Activated CD8-positive, alpha-beta memory T cell treated with anti-CD3 and anti-CD28 coated beads, Interleukin-2, amount 50 U/mL, for 24 hours (primary cell): ENCODE results near the gene USP35.

Source experiments
- DNase-seq: peaks from one replicate; pipeline ENCODE4 v3.0.0-alpha.2; 2020; ENCODE audit errors: extremely low read depth

USP35 gene

DNA sequence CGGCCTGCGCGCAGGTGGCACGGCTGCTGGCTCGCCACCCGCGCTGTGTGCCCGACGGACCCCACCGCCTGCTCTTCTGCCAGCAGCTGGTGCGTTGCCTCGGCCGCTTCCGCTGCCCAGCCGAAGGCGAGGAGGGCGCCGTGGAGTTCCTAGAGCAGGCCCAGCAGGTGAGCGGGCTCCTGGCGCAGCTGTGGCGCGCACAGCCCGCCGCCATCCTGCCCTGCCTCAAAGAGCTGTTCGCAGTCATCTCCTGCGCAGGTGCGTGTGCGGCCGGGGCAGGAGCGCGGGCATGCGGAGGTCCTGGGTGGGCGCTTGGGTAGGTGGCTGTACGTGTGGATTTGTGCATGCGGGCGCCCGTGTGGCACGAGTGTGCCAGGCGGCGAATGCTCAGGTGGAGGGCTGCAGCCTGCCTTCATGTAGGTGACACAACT, 8.0 kb downstream of the USP35 start:
- no peak for DNase-seq

DNA sequence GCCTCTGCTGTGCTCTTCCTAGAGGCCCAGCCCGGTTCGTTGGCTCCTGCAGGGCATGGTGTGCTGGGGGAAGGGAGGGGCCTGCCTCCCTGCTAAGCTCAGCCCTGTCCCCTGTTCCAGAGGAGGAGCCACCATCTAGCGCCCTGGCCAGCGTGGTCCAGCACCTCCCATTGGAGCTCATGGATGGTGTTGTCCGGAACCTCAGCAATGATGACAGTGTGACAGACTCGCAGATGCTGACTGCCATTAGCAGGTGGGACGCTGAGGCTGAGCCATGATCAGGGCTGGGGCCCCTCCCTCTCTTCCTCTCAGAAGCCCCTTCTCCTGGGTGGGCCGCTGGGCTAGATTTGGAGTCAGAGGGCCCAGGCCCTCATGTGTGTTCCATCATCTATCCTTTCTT, 9.1 kb downstream of the USP35 start:
- no peak for DNase-seq

DNA sequence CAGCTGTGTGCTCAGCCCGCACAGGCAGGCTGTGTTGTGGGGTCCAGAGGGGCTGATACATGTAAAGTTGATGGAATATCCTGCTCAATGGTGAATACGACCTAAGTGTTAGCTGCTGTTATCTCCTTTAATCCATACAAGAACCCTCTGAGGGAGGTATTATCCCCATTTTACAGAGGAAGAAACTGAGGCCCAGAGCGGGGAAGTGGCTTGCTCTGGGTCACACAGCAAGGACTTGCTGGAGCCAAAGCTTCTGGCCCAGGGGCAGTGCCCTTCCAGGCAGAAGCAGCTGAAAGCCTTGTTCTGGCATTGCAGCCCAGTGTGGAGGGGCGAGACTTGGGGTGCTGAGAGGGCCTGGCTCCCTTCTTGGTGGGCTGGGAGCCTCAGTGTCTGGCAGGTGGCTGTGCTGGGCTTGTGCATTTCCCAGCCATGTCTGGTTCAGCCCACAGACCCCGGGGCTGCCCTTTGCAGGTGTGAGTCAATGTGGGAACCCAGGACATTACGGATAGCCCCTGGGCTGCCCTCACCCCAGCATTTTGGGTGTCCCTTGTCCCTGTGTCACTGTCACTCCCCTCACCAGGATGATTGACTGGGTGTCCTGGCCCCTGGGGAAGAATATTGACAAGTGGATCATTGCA, 10.4 kb downstream of the USP35 start:
- no peak for DNase-seq

DNA sequence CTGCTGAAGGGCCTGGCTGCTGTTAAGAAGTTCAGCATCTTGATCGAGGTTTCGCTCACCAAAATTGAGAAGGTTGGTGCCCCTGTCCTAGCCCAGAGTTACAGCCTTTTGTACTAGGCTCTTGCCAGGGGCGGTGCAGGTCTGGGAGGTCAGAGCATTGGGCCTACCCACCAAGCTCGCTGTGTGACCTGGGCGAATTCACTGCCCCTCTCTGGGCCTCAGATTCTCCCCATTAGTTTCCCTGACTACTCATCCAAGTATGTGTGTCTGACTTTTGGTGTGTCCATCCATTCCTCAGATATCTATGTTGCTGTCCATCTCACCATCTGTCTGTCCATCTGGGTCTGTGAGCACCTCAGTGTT, 10.9 kb downstream of the USP35 start:
- DNase-seq, result no peak

DNA sequence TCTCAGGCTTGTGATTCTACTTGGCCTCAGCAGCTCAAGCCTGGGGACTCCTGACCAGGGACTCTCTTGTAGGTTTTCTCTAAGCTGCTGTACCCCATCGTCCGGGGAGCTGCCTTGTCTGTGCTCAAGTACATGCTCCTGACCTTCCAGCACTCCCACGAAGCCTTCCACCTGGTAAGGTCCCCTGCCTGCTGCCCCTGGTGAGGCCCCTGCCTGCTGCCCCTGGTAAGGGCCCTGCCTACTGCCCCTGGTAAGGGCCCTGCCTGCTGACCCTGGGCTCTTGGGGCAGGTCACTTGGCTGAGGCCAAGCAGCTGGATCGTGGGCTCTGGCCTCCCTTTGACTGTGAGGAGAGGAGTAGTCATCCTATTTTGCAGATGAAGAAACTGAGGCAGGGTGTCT, 11.3 kb downstream of the USP35 start:
- DNase-seq, result no peak

DNA sequence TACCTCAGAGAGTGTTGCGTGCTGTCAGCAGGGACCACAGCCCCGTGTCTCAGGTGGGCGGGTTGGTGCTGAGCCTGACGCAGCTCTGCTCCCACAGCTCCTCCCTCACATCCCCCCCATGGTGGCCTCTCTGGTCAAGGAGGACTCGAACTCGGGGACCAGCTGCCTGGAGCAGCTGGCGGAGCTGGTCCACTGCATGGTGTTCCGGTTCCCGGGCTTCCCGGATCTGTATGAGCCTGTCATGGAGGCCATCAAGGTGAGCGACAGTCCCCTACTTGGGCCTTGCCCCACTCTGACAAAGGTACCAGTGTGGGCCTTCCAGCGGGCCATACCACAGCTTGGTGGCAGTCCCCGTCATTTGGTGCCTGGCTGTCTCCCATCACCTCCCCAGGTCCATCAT, 11.8 kb downstream of the USP35 start:
- DNase-seq, result no peak

DNA sequence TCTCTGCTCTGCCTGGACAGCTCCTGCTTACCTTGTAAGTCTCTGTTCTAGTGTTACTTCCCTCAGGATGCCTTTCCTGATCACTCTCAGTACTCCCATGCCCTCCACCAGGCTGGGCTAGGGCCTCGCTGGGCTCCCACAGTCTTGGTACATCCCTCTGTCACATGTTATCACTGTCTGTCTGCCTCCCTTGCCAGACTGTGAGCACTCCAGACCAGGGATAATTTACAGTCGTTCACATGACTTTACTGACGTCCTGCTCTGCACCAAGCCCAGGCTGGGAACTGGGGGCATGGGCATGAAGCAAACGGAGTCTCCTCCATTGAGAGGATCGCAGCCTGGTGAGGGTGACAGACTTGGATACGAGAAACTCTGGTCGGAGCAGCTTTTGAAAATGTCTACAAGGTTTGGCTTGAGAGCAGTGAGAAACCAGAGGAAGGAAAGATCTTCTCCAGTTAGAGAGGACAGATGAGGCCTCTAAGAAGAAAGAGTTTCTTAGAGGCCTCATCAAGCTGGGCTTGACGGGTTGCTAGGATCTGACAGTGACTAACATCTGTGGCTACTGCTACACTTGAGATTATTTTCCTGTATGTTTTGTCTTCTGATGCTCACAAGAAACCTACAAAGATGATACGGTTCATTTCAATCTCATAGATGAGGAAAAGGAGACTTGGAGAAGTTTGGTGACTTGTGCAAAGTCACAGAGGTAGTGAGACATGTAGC, 12.5 kb downstream of the USP35 start:
- no peak for DNase-seq

DNA sequence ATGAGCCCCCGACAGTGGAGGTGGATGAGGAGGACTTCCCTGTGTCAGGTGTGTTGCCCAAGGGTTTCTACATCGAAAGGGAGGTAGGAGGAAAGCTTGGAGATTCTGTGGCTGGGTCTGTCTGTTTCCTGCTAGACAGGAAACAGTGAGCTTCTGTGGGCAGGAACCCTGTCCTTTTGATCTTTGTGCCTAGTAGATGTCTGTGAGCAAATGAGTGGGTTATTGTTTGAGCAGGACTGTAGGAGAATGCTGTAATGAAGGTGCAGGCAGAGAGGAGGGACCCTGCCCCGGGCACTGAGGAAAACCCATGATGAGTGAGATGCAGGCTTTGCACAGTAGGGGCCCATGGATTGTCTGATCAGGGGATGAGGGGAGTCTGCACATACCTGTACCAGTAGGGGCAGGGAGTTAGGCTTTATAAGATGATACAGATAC, 14.0 kb downstream of the USP35 start:
- no peak for DNase-seq

DNA sequence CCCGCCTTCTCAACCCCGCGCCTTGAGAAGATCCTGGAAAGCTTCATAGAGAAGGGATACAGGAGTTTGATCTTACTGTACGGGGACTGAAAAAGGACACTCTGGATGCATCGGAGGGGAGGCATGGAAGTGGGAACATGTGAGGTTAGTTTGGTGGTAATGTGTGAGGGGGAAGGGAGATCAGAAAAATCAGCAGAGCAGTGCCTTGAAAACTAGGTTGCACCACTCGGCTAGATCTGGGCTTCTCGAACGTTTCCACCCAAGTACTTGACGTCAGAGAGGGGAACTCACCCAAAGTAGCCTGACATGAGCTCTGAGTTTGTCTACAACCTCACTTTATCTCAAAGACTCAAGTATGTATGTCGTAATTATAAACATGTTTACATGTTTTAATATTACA, 14.5 kb downstream of the USP35 start:
- no peak for DNase-seq

DNA sequence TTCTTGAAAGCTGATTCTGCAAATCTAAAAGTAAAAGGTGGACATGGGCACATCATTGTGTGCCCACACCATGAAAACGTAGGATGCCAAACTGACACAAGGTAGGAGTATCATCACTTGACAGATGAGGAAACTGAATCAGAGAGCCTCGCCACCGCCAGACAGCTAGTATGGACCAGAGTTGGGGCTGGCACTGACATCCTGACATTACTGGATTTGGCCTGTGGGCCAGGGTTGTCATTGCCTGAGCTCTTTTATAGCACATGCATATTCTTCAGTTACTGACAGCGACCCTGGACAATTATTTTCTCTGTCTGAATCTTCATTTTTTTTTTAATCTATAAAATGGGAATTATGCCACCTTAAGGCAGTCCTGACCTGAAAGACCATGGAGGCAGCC, 16.5 kb downstream of the USP35 start:
- no peak for DNase-seq

DNA sequence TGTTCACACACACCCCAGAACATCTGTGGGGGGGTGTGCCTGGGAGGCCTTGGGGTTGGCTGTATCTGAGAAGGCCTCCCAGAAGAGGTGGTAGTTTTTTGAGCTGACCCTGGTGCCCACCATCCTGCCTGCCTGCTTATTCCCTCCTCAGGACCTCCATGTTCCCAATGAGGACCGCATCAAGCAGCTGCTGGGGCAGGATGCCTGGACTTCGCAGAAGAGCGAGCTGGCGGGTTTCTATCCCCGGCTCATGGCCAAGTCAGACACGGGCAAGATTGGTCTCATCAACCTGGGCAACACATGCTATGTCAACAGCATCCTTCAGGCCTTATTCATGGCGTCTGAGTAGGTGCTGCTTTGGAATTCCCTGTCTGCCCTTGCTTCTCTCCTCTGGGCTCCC, 17.0 kb downstream of the USP35 start:
- no peak for DNase-seq

DNA sequence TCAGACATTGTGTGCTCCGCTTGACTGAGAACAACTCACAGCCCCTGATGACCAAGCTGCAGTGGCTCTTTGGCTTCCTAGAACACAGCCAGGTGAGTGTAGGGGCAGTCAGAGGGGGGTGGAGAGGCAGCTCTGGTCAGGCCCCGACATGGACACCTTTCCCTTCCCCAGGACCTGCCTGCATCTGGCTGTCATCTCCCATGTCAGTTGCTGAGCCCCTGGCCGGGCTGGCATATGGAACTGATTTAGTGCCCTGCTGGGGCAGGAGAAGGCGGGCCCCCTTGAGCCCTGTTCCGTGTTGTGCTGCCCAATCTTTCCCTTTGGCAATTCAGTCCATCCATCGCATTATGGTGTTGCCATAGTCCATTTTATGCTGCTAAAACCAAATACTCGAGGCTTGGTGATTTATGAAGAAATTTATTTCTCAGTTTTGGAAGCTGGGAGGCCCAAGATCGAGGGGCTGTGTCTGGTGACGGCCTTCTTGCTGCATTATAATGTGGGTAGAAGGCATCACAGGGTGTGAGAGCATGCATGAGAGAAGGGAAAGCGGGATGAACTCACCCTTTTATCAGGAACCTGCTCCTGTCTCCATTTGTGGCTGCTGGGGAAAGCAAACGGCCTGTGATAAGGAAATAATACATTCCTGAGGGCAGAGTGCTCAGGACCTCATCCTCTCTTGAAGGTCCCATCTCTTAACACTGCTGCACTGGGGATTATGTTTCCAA, 19.0 kb downstream of the USP35 start:
- DNase-seq, result no peak

DNA sequence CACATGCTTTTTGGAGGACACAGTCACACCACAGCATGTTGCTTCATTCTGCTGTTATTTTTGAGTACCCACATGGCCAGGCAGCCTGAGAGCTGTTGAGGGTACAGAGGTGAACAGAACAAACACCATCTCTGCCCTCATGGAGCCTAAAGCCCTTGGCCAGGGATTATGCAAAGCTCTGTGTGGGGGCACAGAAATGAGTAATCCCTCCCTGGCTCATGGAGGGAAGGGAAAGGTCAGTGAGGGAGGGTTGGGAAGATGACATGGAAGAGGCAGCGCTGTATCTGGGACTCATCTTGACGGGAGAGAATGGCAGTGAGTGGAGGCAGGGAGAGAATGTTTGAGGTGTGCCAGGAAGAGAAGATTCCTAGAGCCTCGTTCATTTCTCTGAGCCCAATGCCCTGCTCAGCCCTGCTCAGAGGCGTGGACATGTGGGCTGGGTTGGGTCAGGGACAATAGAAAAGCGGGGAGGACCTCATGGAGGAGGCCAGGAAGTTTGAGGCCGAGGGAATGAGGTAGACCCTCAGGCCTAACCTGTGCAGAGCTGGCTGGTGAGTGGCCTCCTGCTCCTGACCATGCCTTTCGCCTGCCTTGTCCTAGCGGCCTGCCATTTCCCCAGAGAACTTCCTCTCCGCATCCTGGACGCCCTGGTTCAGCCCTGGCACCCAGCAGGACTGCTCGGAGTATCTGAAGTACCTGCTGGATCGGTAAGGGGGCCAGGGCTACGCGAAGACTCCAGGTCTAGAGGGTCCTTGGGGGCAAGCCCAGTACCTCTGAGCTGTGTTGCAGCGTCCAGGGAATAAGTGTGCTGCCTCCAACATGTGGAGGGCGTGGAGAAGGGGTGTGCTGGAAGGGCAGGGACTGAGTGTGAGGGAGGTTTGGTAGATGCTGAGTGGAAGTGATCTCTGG, 19.8 kb downstream of the USP35 start:
- no peak for DNase-seq

DNA sequence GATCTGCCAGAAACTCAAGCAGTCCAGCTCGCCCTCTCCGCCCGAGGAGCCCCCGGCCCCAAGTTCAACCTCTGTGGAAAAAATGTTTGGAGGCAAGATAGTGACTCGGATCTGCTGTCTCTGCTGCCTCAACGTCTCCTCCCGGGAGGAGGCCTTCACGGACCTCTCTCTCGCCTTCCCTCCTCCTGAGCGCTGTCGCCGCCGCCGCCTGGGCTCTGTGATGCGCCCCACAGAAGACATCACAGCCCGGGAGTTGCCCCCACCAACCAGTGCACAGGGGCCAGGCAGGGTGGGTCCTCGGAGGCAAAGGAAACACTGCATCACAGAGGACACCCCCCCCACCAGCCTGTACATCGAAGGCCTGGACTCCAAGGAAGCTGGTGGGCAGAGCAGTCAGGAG, 20.8 kb downstream of the USP35 start:
- DNase-seq, result no peak

DNA sequence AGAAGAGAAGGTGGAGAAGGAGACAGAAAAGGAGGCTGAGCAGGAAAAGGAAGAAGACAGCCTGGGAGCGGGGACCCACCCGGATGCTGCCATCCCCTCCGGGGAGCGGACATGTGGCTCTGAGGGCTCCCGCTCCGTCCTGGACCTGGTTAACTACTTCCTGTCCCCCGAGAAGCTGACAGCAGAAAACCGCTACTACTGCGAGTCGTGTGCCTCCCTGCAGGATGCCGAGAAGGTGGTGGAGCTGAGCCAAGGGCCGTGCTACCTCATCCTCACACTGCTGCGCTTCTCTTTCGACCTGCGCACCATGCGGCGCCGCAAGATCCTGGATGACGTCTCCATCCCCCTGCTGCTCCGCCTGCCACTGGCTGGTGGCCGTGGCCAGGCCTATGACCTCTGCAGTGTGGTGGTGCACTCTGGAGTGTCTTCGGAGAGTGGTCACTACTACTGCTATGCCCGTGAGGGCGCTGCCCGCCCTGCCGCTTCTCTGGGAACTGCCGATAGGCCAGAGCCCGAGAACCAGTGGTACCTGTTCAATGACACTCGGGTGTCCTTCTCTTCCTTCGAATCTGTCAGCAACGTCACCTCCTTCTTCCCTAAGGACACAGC, 21.4 kb downstream of the USP35 start:
- DNase-seq, result no peak

DNA sequence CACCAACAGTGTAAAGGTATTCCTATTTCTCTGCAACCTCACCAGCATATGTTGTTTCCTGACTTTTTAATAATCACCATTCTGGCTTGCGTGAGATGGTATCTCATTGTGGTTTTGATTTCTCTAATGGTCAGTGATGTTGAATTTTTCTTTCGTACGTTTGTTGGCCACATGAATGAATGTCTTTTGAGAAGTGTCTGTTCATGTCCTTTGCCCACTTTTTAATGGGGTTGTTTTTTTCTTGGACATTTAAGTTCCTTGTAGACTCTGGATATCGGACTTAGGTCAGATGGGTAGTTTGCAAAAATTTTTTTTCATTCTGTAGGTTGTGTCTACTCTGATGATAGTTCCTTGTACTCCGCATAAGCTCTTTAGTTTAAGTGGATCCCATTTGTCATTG, 22.8 kb downstream of the USP35 start:
- no peak for DNase-seq

DNA sequence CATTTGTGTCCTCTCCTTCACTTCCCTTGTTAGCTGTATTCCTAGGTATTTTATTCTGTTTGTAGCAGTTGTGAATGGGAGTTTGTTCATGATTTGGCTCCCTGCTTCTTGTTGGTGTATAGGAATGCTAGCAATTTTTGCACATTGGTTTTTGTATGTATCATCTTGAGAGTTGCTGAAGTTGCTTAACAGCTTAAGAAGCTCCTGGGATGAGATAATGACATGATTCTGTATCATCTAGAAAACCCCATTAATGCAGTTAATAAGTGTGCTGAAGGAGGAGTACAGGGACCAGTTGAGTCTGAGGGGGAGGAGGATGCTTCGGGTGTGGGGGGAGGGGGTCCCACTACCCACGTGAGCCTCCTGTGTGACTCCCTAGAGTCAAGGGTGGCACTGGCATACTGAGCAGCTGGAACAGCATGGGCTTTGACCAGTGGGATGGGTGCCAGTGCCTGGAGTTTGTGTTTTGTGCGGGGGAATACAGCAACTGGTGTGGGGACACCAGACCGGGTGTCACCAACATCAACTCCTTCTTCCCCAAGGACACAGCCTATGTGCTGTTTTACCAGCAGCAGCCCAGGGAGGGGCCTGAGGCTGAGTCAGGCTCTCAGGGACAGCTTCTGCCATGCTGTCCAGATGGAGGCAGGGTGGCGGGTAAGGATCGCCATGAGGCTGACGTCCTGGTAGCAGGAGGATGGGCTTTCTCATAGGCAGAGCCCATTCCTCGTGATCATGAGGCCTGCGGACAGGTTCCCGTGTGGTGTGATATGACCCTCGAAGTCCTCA, 24.1 kb downstream of the USP35 start:
- DNase-seq, result no peak

DNA sequence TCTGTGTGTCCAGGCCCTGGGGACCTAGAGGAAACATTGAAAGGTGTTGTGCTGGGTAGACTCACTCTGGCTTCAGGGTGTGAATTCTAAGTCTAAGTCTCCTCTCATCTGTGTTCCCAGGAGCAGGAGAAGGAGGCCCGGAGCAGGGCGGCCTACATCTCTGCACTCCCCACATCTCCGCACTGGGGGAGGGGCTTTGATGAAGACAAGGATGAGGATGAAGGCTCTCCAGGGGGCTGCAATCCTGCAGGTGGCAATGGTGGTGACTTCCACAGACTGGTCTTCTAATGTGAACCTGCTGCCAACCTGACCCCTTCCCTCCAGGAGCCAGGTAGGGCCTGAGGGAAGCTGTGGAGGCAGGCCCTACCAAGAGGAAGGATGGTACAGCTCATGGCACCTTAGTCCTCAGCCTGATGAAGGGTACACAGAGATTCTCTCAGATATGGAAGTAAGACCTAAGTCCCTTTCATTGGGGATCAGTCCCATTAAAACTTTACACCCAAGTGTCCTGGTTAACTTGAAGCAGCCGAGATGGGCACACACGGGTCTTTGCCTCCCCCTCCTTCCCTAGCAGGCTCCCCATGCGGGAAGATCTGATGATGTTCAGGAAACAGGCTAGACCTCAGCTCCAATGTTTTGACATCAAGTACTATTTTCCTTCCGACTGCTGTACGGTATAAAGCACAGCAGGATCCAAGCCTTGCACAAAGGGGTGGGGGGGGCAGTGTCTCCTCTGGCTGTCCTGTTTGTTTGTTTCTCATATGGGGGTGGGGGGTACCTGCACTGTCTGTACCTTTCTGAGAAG, 25.0 kb downstream of the USP35 start:
- DNase-seq, result no peak

DNA sequence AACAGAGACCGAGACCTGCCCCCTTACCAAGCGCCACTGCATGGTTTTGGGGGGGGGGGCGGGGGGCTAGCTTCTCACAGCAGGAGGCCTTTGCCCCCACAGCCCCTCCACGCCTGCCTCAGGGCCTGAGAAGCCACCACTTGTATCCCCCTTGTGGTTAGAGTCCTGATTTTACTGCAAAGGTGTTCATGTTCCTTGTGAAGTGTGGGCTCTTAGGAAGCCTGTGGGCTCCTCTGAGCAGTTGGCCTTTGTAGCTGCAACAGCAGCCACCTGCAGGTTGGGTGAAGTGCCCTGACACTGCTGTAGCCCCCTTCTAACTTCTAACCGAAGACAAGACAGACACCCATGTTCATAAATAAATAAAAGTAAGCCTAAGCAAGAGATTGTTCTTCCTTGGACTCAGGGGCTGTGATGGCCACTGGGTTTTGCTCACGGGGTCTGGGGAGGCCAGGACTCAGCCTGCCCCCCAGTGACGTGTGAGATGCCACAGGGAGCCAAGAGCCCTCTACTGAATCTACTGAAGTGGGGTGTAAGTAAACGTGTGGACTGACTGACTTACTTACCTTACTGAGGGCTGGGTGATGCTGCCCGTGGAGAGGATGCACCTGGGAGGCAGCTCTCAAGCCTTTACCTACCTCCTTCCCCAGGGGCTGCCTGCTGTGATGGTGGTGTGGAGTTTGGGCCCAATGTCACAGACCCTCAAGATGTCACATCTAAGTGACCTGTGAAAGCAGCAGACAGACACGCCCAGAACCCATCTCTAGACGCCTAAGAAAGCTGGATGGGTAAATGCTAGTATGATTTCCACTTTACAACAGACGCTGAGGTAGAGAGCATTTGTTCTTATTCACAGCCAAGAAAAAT, 25.8 kb downstream of the USP35 start:
- no peak for DNase-seq
